HG03565 (cell line): ENCODE results near the gene MROH7.

Experiments
- ATAC-seq: cut with Tn5 transposase; IDR thresholded peaks from one replicate; pipeline ENCODE4 v1.9.1; 2021; ENCODE audit warnings: mild to moderate bottlenecking, moderate library complexity; ENCODE audit not compliant: unreplicated experiment

MROH7 gene

DNA sequence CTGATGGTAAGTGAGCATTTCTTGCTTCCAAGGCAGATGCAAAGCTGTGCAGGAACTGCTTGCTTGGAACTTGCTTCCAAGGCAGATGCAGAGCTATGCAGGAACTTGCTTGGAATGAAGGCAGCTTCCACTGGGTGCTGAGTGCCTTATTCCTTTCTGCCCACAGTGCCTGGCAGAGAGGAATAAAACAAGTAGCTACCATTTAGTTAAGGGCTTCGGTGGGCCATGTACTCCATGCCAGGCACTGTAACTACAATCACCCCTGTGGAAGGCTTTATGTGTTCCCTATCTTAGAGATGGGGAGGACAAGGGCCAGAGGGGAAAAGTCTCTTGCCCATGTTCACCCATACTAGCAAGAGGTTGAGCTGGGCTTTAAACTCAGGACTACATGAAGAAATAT, 8.3 kb downstream of the MROH7 start:
- no peak for ATAC-seq

DNA sequence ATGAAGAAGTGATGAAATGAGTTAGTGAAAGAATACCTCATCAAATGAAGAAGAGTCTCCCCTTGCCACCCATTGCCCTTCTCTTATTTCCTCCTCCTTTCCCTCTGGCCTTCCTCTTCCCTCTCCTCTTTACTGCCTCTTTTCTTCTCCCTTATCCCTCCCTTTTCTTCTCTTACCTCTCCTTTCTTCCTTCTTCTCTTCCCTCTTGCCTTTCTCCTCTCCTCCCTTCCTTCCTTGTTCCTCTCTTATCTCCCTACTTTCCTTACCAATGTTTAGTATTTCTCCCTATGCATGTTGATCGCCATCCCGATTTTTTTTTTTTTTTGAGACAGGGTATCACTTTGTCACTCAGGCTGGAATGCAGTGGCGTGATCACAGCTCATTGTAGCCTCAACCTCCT, 8.8 kb downstream of the MROH7 start:
- ATAC-seq = no peak

DNA sequence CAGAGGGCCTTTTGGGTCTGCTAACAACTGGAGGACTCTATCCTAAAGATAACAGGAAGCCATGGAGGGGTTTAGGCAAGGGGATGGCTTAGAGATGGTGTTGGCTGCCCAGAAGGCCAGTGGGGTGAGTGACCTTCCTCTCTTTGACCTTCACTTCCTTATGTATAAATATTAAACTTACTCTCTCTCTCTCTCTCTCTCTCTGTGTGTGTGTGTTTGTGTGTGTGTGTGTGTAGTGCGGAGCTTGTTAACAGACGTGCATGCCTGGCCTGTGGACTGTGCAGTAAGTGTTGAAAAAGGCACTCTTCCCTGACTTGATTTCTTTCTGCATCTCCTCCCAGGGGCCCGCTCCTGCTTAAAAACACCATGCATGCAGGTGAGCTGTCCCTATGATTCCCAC, 10.0 kb downstream of the MROH7 start:
- no peak for ATAC-seq

DNA sequence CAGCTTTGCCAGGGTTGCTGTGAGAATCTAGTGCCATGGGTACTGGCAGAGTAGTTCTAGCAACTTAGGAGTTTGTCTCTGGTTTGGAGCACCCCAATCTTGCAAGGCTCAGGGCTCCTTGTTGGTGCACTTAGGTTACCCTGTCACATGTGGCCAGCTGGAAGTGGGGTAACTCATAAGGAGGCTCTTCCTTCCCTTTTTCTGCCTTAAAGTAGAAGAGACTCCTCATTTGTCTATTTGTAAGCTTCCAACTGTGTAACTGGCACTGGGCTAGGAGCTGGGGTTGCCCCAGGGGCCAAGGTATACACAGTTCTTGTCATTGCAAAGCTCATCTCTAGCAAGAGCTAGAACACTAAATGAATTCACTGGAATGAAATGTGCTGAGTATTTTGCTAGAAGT, 10.6 kb downstream of the MROH7 start:
- no peak for ATAC-seq

DNA sequence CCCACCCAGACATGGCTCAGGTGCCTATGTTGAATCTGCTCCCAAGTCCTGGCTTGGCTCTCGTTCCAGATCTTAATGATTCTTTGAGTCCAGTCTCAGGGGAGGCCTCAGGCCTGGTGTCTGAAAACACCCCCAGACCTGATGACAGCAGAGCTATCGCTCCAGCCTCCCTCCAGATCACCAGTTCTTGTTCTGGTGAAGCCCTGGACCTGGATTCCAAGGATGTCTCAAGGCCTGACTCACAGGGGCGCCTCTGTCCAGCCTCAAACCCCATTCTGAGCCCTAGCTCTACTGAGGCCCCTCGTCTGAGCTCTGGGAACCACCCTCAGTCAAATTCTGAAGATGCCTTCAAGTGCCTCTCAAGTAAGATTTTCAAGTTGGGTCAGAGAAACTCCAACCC, 11.4 kb downstream of the MROH7 start:
- ATAC-seq = no peak

DNA sequence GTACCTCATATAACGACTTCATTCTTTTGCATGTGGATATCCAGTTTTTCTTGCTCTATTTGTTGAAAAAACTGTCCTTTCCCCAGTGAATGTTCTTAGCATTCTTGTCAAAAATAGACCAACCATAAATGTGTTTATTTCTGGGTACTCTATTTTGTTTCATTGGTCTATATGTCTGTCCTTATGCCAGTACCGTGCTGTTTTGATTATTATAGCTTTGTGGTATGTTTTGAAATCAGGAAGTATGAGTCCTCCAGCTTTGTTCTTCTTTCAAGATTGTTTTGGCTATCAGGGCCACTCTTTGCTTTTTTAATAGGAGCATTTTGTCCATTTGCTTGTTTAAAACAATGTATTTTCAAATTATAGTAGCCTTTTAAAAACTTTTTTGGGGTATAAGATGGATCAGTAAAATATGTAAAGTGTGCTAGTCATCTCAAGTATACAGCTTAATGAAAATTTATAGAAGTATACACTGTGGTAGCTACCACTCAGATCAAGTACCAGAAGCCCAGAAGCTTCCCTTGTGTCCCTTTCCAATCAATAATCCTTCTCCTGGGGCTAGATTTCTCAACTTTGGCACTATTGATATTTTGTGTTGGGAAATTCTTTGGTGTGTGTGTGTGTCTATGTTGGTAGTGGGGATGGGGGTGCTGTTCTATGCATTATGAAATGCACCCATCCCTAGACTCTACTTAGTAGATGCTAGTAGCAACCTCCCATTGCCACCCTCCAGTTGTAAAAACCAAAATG, 16.8 kb downstream of the MROH7 start:
- ATAC-seq = no peak

DNA sequence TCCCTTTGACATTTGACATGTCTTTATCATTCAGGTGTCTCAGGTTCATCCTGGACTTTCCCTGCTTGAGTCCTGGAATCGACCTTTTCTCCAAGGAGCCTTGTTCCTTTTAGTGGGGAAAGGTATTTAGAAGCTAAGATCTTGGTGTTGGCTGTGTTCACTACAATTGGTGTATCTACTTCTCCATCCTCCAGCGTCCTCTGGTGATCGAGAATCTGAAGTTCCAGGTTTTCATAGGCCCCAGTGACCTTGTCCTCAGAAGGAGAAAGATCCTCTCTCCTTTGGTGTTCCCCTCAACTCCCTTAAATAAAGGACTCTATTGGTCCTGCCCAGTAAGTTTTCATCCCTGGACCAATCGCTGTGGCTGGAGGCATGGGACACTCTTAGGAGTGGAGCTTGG, 22.1 kb downstream of the MROH7 start:
- ATAC-seq = no peak

DNA sequence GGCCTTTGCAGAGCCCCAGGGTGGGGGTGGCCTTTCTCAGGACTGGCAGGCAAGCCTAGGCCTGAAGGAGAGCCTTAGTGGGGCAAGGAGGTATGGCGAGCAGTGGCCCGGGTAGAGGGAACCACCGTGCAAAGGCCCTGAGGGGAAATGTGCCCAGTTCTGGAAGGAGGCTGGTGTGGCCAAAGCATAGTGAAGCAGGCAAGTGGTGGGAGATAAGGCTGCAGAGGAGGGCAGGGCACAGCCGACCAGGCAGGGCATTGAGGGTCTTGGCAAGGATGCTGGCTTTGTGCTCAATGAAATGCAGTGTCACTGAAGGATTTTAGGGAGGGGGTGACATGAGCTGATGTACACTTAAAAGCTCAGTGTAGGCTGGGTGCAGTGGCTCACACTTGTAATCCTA, 22.8 kb downstream of the MROH7 start:
- ATAC-seq = no peak

DNA sequence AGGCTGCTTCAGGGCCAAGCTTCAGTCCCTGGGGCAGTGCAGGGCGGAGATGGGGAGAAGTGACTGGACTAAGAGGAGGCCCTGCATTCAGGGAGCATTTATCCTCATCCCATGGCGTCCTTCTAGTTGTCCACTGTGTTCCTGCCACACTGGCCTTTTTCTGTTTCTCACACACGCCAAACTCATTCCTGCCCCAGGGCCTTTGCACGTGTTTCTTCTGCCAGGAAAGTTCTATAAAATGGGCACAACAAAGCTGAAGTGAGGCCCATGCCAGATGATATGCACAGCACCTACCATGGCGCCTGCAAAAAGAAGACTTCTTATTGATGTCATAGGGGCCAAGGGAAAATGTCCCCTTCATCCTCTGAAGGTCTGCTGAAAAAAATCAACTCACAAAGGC, 24.3 kb downstream of the MROH7 start:
- no peak for ATAC-seq

DNA sequence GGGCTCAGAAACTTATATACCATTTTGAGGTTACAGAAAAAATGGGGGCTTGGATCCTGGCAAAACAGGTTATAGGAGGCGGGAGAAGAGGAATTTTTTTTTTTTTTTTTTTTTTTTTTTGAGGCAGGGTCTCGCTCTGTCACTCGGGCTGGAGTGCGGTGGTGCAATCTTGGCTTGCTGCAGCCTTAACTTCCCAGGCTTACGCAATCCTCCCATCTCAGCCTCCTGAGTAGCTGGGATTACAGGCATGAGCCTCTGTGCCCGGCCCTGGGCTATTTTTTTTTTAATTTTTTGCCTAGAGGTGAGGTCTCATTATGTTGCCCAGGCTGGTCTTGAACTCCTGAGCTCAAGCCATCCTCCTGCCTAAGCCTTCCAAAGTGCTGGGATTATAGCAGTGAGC, 24.7 kb downstream of the MROH7 start:
- ATAC-seq = no peak

DNA sequence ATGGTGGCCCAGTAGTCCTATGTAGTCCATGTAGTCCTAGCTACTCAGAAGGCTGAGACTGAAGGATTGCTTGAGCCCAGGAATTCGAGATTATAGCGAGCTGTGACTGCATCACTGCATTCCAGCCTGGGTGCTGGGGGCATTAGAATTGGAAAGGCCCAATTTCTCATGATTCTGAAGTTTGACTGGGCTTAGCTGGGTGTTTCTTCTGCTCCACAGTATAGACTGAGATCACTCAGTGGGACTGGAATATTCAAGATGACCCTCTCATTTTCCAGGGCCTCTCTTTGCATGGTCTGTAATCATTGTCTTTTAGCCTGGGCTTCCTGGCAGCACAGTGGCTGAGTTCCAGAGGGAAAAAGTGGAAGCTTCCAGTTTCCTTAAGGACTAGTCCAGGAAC, 26.2 kb downstream of the MROH7 start:
- ATAC-seq = no peak

DNA sequence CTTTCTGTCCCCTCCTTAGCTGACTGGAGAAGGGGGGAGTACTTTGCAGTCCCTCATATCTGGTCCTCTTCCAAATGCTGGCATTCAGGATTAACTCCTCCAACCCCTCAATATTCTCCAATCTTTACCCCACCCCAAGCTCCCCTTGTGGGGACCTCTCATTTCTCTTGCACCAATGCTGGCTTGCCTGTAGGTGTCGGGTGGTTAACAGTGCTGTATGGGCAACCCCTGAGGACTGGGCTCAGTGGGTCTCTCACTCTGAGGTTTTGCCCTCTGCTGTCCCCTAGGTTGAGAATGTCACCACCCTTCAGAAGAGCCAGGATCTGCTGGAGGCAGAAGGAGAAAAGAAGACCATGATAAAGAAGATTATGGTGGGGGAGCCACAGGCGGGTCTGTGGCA, 27.0 kb downstream of the MROH7 start:
- ATAC-seq = no peak

DNA sequence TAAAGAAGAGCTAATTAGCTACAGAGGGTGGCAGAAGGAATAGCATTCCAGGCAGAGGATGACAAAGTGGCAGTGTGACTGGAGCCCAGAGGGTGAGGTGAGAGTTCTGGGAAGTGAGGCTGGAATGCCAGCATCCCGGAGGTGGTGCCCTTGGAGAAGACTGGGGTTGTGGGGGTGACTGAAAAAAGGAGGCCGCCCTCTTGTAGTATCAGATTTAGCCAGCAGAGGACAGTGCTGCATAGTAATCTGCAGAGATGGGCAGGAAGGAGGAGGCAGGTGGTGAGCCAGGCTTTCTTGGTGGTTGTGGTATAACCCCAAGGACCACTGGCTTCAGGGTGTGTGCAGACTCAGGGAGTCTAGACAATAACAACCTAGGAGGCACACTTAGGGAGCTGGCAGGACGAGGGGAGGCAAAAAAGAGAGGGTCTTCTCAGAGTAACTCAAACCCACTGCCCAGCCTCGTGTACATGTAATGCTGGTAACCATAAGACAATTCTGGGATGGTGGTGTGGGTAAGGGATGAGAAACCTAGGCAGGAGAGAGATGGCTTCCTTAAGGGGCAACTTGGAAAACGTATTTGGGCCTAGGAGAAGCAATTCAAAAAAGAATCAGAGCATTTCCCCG, 30.5 kb downstream of the MROH7 start:
- peak; percentile 46 for ATAC-seq

DNA sequence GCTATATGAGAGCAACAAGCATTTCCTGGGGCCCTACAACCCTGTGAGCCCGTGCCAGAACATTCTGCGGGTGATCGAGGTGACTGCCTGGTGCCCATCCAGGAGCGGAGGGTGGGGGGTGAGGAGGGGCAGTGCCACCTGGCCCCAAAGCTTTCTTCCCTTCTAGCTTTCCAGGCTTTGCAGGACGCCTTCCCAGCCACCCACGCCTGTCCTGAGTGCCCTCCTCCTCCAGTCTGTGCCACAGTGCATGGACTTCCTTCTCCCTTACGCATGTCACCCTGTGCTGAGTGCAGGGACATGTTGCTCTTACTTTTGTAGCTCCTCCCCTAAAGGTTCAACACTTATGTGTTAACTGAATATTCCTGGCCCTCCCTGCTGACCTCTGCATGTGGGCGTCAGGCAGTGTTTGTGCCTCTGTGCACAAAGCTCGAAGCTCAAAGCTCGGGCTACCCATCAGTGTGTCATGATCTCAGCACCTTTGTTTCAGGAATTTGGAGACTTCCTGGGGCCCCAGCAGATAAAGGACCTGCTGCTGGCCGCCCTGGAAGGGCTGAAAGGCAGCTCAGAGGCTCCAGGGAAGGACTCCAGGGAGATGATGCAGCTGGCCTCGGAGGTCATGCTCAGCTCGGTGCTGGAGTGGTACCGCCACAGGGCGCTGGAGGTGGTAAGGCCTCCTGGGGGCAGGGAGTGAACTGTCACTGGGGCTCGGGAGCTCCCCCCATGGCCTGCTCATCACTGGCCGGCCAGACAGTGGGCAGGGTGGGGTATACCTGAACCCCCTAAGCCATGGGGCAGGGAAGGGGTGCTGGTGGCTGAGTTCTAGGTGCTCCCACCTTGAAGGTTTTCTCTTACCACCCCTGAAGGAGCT, 37.4 kb downstream of the MROH7 start:
- no peak for ATAC-seq

DNA sequence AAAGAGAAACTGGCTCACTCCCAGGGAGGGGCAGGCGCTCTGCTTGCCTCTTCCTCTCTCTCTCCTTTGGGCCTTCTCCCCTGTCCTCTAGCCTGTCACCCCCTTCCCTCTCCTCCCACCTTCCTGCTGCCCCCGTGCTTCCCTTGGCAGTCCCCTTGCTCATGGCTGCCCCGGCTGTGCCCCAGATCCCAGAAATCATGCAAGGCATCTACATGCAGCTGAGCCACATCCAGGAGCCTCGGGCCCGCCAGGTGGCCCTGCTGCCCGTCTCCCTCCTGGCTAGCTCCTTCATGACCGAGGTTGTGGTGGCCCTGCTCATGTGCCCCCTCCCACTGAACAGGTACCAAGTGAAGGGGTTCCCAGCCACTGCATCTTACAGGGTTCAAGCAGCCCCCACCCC, 38.1 kb downstream of the MROH7 start:
- ATAC-seq = no peak

DNA sequence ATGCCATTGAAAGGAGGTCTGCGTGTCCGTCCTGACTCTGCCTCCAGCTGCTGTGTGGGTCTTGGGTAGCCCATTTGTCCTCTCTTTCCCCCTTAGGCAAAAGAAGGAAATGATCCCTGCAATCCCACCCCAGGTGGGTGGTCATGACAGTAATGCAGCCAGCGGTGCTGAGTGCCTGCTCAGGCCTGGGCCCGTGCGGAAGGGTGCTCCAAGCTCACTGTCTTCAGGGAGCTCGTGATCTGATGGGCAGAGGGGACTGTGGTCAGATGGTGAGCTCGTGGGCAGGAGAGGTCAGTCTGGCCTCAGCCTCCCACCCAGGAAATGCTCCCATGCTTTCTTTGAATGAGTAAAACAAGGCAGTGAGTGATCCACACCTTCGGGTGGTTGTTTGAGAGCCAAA, 38.8 kb downstream of the MROH7 start:
- ATAC-seq = no peak

DNA sequence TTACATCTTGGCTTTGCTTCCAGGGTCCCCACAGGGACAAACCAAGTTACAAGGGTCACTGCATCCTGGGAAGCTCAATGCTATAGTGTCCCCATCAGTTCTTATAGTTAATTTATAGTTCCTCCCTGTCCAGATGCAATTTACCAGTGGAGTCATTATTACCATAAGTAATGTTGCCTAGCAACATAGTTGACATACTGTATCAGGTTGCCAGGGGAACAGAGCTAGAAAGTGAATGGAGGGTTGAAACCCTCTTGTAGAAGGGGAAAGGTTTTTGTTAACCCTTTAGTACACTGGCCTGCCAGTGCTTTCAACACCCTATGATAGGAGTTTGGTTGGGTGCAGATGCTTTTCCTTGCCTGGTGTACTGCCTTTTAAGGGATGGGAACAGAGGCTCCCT, 39.8 kb downstream of the MROH7 start:
- no peak for ATAC-seq

DNA sequence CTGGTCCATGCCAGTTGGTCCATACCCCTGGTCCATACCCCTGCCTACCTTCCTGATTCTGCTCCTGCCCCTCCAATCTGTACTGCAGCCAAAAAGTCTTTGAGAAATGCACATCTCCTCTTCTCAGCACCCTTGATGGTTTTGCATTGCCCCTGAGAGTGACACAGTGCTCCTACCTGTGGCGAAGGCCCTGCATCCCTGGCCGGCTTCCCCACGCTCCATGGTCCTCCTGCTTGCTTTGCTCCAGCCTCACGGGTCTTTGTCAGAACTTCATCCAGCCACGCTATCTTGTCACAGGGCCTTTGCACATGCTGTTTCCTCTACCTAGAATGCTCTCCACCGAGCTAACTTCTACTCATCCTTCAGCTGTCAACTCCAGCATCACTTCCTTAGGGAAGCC, 41.9 kb downstream of the MROH7 start:
- no peak for ATAC-seq

DNA sequence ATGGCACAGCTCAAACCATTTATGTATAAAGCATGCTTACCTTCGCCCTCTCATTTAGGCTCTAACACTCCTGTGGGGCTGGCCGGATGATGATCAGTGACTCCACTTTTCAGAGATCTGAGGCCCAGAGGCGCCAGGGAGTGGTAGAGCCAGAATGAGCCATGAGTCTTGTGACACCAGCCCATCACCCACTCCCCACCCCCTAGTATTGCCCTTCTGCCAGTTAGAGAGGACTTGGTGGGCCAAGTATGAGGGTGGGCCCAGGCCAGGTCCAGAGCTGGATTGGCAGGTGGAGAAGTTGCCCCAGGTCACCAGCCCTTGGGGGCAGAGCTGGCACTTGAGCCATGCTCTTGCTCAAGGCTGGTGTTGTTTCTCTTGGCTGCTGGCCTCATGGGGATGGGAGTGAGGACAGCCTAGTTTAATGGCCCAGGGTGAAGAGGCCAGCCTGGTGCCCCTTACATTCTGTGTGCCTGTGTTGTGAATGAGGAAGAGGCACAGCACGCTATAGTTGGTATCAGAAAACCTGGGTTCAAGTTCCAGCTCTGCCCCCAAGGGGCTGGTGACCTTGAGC, 43.8 kb downstream of the MROH7 start:
- ATAC-seq = no peak

DNA sequence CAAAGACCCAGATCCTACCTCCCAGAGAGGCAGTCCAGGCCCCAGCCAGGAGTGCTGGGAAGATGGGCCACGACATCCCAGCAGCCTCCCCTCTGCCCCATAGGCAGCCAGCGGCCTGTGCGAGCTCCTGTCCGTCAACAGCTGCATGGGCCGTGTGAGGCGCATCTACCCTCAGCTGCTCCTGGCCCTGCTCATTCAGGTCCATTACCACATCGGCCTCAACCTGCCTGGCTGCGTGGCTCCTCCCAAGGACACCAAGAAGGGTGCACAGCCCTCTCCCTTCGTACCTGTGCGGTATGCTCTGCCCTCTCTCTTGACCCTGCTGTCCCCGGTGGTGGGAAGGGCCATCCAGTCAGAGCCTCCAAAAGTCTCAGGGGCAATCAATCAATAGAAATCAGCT, 44.6 kb downstream of the MROH7 start:
- ATAC-seq = no peak

DNA sequence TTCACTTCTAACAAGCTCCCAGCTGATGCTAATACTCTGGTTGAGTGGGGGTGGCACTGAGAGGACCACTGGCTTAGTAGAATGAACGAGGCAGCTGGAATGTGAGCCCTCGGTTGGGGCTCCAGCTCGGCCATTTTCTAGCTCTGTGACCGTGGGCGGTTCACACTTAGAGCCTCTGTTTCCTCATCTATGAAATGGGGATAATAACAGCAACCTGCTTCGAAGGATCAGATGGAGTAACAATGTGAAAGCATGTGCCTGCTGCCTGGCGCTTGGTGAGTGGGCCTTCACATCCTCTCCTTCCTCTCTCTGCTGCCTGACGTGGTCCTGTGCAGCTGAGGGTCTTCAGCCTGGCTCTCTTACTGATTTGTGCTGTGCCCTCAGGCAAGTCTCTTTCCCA, 53.2 kb downstream of the MROH7 start:
- ATAC-seq = no peak

DNA sequence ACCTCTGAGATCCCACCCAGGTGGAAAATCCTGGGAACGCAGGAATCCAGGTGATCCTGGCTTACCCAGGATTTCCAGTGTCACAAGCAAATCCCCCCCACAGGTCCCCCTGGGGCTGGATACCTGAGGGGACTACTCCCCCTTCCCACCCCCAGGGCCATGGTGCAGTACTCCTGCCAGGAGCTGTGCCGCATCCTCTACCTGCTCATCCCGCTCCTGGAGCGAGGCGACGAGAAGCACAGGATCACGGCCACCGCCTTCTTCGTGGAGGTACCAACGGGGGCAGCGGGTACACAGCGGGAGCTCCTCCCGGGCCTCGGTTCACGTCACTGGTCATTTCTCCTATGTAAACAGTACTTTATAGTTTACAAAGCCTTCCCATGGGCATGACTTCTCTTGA, 53.6 kb downstream of the MROH7 start:
- no peak for ATAC-seq
